ENCODE results near the gene EPHA1.
"Not testable (repeated sequence)": the region's sequence is repeated elsewhere in the genome, so short reads cannot be mapped to it uniquely, and the experiment has no call there.

The EPHA1 gene

GRCh38 chr7:143419880-143420279 is 11.2 kb upstream of the EPHA1 start:
- DNase-seq (ENCODE audit: low read depth), result no peak
- TF ChIP-seq, protein P1, sequence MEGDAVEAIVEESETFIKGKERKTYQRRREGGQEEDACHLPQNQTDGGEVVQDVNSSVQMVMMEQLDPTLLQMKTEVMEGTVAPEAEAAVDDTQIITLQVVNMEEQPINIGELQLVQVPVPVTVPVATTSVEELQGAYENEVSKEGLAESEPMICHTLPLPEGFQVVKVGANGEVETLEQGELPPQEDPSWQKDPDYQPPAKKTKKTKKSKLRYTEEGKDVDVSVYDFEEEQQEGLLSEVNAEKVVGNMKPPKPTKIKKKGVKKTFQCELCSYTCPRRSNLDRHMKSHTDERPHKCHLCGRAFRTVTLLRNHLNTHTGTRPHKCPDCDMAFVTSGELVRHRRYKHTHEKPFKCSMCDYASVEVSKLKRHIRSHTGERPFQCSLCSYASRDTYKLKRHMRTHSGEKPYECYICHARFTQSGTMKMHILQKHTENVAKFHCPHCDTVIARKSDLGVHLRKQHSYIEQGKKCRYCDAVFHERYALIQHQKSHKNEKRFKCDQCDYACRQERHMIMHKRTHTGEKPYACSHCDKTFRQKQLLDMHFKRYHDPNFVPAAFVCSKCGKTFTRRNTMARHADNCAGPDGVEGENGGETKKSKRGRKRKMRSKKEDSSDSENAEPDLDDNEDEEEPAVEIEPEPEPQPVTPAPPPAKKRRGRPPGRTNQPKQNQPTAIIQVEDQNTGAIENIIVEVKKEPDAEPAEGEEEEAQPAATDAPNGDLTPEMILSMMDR (IDR thresholded peaks at IDR 0.05; ENCODE audit: low read length, missing control alignments), result no peak
- H3K4me3 ChIP-seq (replicated peaks; ENCODE audit: low read depth, low read length), result no peak overlapping the region

DNA sequence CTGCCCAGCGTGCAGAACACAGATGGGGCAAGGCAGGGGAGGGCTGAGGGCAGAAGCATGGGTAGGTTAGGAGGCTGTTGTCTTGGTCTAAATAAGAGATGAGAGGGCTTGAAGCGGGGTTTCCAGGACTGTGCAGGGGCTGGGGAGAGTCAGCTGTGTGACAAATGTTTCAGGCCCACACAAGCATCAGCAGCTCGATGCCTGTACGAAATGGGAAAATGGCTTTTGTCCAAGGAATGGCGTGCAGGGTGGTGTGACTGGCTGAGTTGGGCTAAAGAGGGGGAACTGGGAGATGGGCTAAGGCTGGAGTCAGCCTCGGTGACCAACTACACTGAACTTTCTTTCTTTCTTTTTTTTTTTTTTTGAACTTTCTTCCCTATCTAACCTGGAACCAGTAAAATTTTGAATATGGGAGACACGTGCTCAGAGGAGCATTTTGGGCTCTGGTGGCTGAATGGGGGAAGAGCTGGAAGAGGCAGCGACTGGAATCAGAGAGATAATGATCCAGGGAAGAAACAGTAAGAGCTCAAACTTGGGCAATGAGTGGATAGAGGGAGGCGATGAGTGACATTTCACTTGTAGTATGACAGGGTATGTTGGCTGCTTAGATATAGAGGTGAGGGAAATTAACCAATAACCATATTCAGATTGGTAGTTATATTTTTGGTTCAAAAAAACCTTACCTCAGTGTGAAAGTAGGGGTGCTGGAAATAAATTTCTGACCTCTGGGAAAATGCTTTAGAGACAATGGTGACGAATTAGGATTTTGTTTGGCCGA is 10.2 kb upstream of the EPHA1 start:
- DNase-seq (ENCODE audit: low read depth), result no peak
- TF ChIP-seq, protein P1 (IDR thresholded peaks at IDR 0.05; ENCODE audit: low read length, missing control alignments), result no peak
- no peak overlapping the region for H3K4me3 ChIP-seq (replicated peaks; ENCODE audit: low read depth, low read length)

- DNase-seq (ENCODE audit: low read depth), result no peak
- no peak overlapping the region for H3K4me3 ChIP-seq (replicated peaks; ENCODE audit: low read depth, low read length)
- TF ChIP-seq, protein P1 (IDR thresholded peaks at IDR 0.05; ENCODE audit: low read length, missing control alignments), result no peak
Measured at GRCh38 chr7:143417734-143418383, 9.2 kb upstream of the EPHA1 start.

DNA sequence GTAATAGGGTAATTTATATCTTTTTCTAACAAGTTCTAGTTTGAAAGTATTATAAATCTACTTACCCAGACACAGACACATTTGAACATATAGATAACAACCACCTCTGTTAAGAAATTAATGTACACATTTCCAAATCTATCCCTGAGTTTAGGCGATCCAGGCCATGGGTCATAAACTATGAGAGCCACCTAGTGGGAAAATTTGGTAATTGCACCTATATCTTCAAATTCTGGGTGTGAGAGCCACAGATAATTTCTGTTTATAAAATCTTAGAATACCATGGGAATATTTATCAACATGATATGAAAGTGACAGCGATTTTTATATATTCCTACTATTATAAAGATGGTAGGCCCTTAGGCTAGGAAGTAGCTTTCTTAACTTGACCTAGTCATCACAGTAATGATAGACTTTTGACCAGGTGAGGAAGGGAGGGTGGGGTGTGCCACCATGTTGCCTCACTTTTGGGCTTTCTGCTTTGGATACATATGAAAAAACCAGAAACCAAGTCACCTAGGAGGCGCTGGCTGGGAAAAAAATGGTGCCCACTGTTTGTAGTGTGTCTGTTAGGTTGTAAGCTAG is 8.0 kb upstream of the EPHA1 start:
- TF ChIP-seq, protein P1 (IDR thresholded peaks at IDR 0.05; ENCODE audit: low read length, missing control alignments), result peak; percentile 75
- DNase-seq (ENCODE audit: low read depth), result peak; percentile 68
- no peak overlapping the region for H3K4me3 ChIP-seq (replicated peaks; ENCODE audit: low read depth, low read length)

- peak; percentile 64 for DNase-seq (ENCODE audit: low read depth)
- no peak overlapping the region for H3K4me3 ChIP-seq (replicated peaks; ENCODE audit: low read depth, low read length)
- TF ChIP-seq, protein P1 (IDR thresholded peaks at IDR 0.05; ENCODE audit: low read length, missing control alignments), result no peak
Measured at GRCh38 chr7:143415742-143416397, 7.2 kb upstream of the EPHA1 start.

DNA sequence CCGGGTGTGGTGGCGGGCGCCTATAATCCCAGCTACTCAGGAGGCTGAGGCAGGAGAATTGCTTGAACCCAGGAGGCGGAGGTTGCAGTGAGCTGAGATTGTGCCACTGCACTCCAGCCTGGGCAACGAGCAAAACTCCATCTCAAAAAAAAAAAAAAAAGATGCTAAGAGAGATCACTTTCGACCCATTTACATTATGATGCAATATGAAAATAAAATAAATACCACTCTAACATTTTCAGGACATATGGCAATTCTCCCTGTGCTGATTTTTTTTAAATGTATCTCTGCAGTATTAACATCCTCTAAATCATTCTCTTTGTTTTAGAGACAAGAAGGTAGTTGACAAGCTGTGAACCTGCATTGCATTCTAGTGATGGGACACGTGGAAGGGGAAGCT is 6.6 kb upstream of the EPHA1 start:
- not testable (repeated sequence) for DNase-seq (ENCODE audit: low read depth); H3K4me3 ChIP-seq (replicated peaks; ENCODE audit: low read depth, low read length)

- TF ChIP-seq, protein P1 (IDR thresholded peaks at IDR 0.05; ENCODE audit: low read length, missing control alignments), result no peak
- H3K4me3 ChIP-seq (replicated peaks; ENCODE audit: low read depth, low read length), result no peak overlapping the region
Measured at GRCh38 chr7:143413123-143413522, 4.5 kb upstream of the EPHA1 start.

More at GRCh38 chr7:143413123-143413522, 4.5 kb upstream of the EPHA1 start:
- no peak for DNase-seq (ENCODE audit: low read depth)

All from fibroblast of pulmonary artery (primary cell).